KMS-11 (cell line): Measurements from ENCODE around the gene HDAC4.

Source experiments
- H2AFZ ChIP-seq: fragments of 200-600 bp; sonication (generic); 2 replicates; pipeline ENCODE4 v1.6.1; 2016; ENCODE audit warnings: antibody characterized with exemption, mixed run types, low read depth
- H3K27ac ChIP-seq: fragments of 200-600 bp; sonication (generic); 2 replicates; pipeline ENCODE4 v1.6.1; 2016; ENCODE audit warnings: mild to moderate bottlenecking, mixed run types
- H3K27me3 ChIP-seq: fragments of 200-600 bp; sonication (generic); 2 replicates; pipeline ENCODE4 v1.6.1; 2017; ENCODE audit warnings: mild to moderate bottlenecking, low read depth, mixed run types, moderate library complexity; ENCODE audit not compliant: insufficient read depth
- H3K36me3 ChIP-seq: fragments of 200-600 bp; sonication (generic); 2 replicates; pipeline ENCODE4 v1.6.1; 2017; ENCODE audit warnings: mild to moderate bottlenecking, mixed run types; ENCODE audit not compliant: insufficient read depth
- H3K4me1 ChIP-seq: fragments of 200-600 bp; sonication (generic); 2 replicates; pipeline ENCODE4 v1.6.1; 2016; ENCODE audit warnings: mild to moderate bottlenecking, low read depth, mixed run types; ENCODE audit not compliant: poor library complexity, severe bottlenecking
- H3K4me2 ChIP-seq: fragments of 200-600 bp; sonication (generic); 2 replicates; pipeline ENCODE4 v1.7.0; 2016; ENCODE audit warnings: mild to moderate bottlenecking, mixed run types
- H3K4me3 ChIP-seq: fragments of 200-600 bp; sonication (generic); IDR thresholded peaks from 2 replicates; pipeline ENCODE4 v1.6.1; 2017; ENCODE audit warnings: low read depth, low read length, mixed read lengths; ENCODE audit not compliant: insufficient read depth
- H3K79me2 ChIP-seq: fragments of 200-600 bp; sonication (generic); 2 replicates; pipeline ENCODE4 v1.6.1; 2016; ENCODE audit warnings: low read depth, mixed run types; ENCODE audit not compliant: insufficient read depth
- H3K9ac ChIP-seq: fragments of 200-600 bp; sonication (generic); 2 replicates; pipeline ENCODE4 v1.6.1; 2016; ENCODE audit warnings: mild to moderate bottlenecking, mixed run types
- H4K20me1 ChIP-seq: fragments of 200-600 bp; sonication (generic); 2 replicates; pipeline ENCODE4 v1.6.1; 2016; ENCODE audit warnings: mild to moderate bottlenecking, mixed run types; ENCODE audit not compliant: insufficient read depth
- CTCF ChIP-seq: fragments of 200-600 bp; sonication (generic); conservative IDR thresholded peaks from 2 replicates; pipeline ENCODE4 v1.6.1; 2017; ENCODE audit warnings: low read depth, mild to moderate bottlenecking, antibody characterized with exemption, low read length, moderate library complexity, mixed read lengths

The HDAC4 gene

GRCh38 chr2:239269916-239270315, 130.9 kb downstream of the HDAC4 start:
- Histone ChIP-seq H3K9ac (no peak overlapping the region), H4K20me1 (no peaks in the 10 kb centered on the region; the same call in 1 of the 2 replicates), H3K4me1 (peaks cover 56% of the 10 kb centered on the region), H3K4me2 (no peak overlapping the region), H3K79me2 (peaks cover 16% of the 10 kb centered on the region; the same call in 1 of the 2 replicates), H3K4me3 (no peak overlapping the region), H3K27me3 (no peaks in the 10 kb centered on the region), H3K36me3 (no peaks in the 10 kb centered on the region), H2AFZ (no peak overlapping the region), H3K27ac (no peak overlapping the region)
- TF ChIP-seq CTCF = no peak

- Histone ChIP-seq H3K4me2 (peak overlapping the region; percentile 96; the same call in 1 of the 2 replicates), H3K4me1 (peaks cover 62% of the 10 kb centered on the region), H2AFZ (no peak overlapping the region), H3K4me3 (no peak overlapping the region), H3K27ac (no peak overlapping the region), H4K20me1 (no peaks in the 10 kb centered on the region; the same call in 1 of the 2 replicates), H3K79me2 (peaks cover 20% of the 10 kb centered on the region; the same call in 1 of the 2 replicates), H3K36me3 (no peaks in the 10 kb centered on the region), H3K27me3 (no peaks in the 10 kb centered on the region), H3K9ac (no peak overlapping the region)
- no peak for TF ChIP-seq CTCF
Observed at GRCh38 chr2:239269173-239269885, 131.5 kb downstream of the HDAC4 start.

- no peak overlapping the region for H2AFZ ChIP-seq
- H3K36me3 ChIP-seq = no peaks in the 10 kb centered on the region
- H4K20me1 ChIP-seq = no peaks in the 10 kb centered on the region; the same call in 1 of the 2 replicates
- TF ChIP-seq CTCF = no peak
- H3K9ac ChIP-seq = no peak overlapping the region
- H3K4me3 ChIP-seq = no peak overlapping the region
- H3K79me2 ChIP-seq = peaks cover 20% of the 10 kb centered on the region; the same call in 1 of the 2 replicates
- H3K27me3 ChIP-seq = no peaks in the 10 kb centered on the region
- H3K4me1 ChIP-seq = peaks cover 67% of the 10 kb centered on the region
- H3K4me2 ChIP-seq = peak overlapping the region; percentile 96
- 0 out of 2 replicates have a peak overlapping the region, but pooled peaks have one; percentile 12 for H3K27ac ChIP-seq
Observed at GRCh38 chr2:239268549-239268948, 132.3 kb downstream of the HDAC4 start.

- peaks cover 67% of the 10 kb centered on the region for H3K4me1 ChIP-seq
- peak overlapping the region; percentile 96 for H3K4me2 ChIP-seq
- no peak overlapping the region for H3K27ac ChIP-seq
Observed at GRCh38 chr2:239268082-239268481, 132.7 kb downstream of the HDAC4 start.

More at GRCh38 chr2:239268082-239268481, 132.7 kb downstream of the HDAC4 start:
- Histone ChIP-seq H2AFZ (no peak overlapping the region), H3K36me3 (no peaks in the 10 kb centered on the region), H4K20me1 (no peaks in the 10 kb centered on the region; the same call in 1 of the 2 replicates), H3K27me3 (no peaks in the 10 kb centered on the region), H3K4me3 (no peak overlapping the region), H3K79me2 (peaks cover 20% of the 10 kb centered on the region; the same call in 1 of the 2 replicates), H3K9ac (no peak overlapping the region)
- TF ChIP-seq CTCF = no peak
